AG09309 (cell line): Measurements from ENCODE around the gene PTPRA.
A peak's percentile ranks its signal among the peaks of the same experiment; 100 is the strongest.
"Not testable (repeated sequence)": the region's sequence is repeated elsewhere in the genome, so short reads cannot be mapped to it uniquely, and the experiment has no call there.

Source experiments
- DNase-seq: peaks from one replicate; pipeline ENCODE4 v3.0.0-alpha.2; 2010; ENCODE audit warnings: low read depth
- H3K4me3 ChIP-seq: 2 replicates; pipeline ENCODE4 v1.5.1; 2011; ENCODE audit warnings: mild to moderate bottlenecking, low read depth, low read length, moderate library complexity; ENCODE audit not compliant: control insufficient read depth
- CTCF ChIP-seq: IDR thresholded peaks from 2 replicates; pipeline ENCODE4 v1.5.1; 2011; ENCODE audit warnings: mild to moderate bottlenecking, low read depth, low read length, inconsistent platforms; ENCODE audit not compliant: insufficient read depth, control insufficient read depth; ENCODE audit errors: missing control alignments

The PTPRA gene

GRCh38 chr20:2873010-2873746, at the start of gene PTPRA:
PTPRA (plus strand) TSS chr20:2873481; CDS start chr20:2964278, 90,797 bp downstream.
- peak within 1 kb of the TSS; percentile 92 for H3K4me3 ChIP-seq
- DNase-seq = peak; percentile 49
- TF ChIP-seq CTCF = no peak

- H3K4me3 ChIP-seq = no peak overlapping the region
- DNase-seq = no peak
- no peak for TF ChIP-seq CTCF
Observed at GRCh38 chr20:2825761-2826160, 47.5 kb upstream of the PTPRA start.

GRCh38 chr20:2826655-2827054, 46.6 kb upstream of the PTPRA start:
- no peak for DNase-seq
- H3K4me3 ChIP-seq = no peak overlapping the region
- TF ChIP-seq CTCF = no peak

- no peak for DNase-seq
- no peak for TF ChIP-seq CTCF
- H3K4me3 ChIP-seq = no peak overlapping the region
Observed at GRCh38 chr20:2829376-2829775, 43.9 kb upstream of the PTPRA start.

GRCh38 chr20:2831206-2831605, 42.1 kb upstream of the PTPRA start:
- H3K4me3 ChIP-seq, DNase-seq: not testable (repeated sequence)

- TF ChIP-seq CTCF = no peak
- no peak overlapping the region for H3K4me3 ChIP-seq
- DNase-seq = no peak
Observed at GRCh38 chr20:2833761-2834160, 39.5 kb upstream of the PTPRA start.

- DNase-seq = no peak
- no peak for TF ChIP-seq CTCF
- H3K4me3 ChIP-seq = no peak overlapping the region
Observed at GRCh38 chr20:2834401-2835110, 38.7 kb upstream of the PTPRA start.
